Stomach (tissue), 4 donors: Measurements from ENCODE around the gene MTM1.

ENCODE experiments used
- EP300 ChIP-seq: sonication (generic); formaldehyde crosslinking; IDR thresholded peaks from one replicate; pipeline ENCODE4 v1.6.1; 2017; ENCODE audit warnings: antibody characterized with exemption
- POLR2A ChIP-seq, 4 donors: fragments of 450-650 bp; IDR thresholded peaks; one replicate each; pipeline ENCODE4 v1.6.1; 2016; ENCODE audit warnings: antibody characterized with exemption in 4 of 4, control low read depth in 2 of 4, mild to moderate bottlenecking in 1 of 4, moderate library complexity in 1 of 4
- POLR2AphosphoS5 ChIP-seq, 3 donors: sonication (generic); formaldehyde crosslinking; IDR thresholded peaks; one replicate each; pipeline ENCODE4 v1.6.1; 2016; ENCODE audit warnings: antibody characterized with exemption in 3 of 3
- TF ChIP-seq, protein P1 (sequence below), 7 experiments: fragments of 450-650 bp in 4 of 7; fragments of 200-600 bp in 3 of 7; sonication (generic) in 3 of 7; IDR thresholded peaks; one replicate each; pipeline ENCODE4 v1.5.1; 2016 to 2019; ENCODE audit warnings: antibody characterized with exemption in 7 of 7, control low read depth in 2 of 7, mild to moderate bottlenecking in 1 of 7

DNA sequence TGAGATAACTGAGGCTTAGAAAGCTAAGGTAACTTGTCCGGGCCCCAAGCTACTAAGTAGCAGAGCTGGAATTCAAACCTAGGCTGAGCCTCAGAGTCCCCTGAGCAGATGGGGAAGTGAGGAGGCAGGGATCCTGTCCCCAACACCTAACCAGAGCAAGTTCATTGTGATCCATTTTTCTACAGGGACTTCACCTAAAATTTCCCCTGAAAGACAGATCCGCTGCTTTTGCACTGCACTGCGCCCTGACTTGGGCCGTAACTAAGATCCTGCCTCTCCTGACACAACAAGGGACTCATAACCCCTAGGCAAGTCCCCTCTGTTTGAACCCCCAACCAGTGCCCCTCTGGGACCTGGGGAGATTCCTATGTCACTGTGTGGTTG lies 25.6 kb upstream of the MTM1 start:
- TF ChIP-seq, protein P1, sequence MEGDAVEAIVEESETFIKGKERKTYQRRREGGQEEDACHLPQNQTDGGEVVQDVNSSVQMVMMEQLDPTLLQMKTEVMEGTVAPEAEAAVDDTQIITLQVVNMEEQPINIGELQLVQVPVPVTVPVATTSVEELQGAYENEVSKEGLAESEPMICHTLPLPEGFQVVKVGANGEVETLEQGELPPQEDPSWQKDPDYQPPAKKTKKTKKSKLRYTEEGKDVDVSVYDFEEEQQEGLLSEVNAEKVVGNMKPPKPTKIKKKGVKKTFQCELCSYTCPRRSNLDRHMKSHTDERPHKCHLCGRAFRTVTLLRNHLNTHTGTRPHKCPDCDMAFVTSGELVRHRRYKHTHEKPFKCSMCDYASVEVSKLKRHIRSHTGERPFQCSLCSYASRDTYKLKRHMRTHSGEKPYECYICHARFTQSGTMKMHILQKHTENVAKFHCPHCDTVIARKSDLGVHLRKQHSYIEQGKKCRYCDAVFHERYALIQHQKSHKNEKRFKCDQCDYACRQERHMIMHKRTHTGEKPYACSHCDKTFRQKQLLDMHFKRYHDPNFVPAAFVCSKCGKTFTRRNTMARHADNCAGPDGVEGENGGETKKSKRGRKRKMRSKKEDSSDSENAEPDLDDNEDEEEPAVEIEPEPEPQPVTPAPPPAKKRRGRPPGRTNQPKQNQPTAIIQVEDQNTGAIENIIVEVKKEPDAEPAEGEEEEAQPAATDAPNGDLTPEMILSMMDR (IDR thresholded peaks at IDR 0.05) = no peak
- no peak for TF ChIP-seq POLR2AphosphoS5 (IDR thresholded peaks at IDR 0.05)
- no peak for TF ChIP-seq POLR2A (IDR thresholded peaks at IDR 0.05)
- TF ChIP-seq EP300 = no peak
